SK-N-SH (cell line): ENCODE results near the gene ADD1. TPM values are rescaled to one million over a fixed set of nuclear protein-coding genes. Genes with fewer than 3 reads are reported as not detected.

Experiments
- CTCF ChIA-PET: fragments of 300-600, 350-600 bp; formaldehyde crosslinking; extraction: SDS; loops from one replicate; lab custom pipeline; 2021; lab: Yijun Ruan, JAX
- POLR2A ChIA-PET: fragments of 350-600 bp; sonication (Branson Sonifier 250); formaldehyde crosslinking; extraction: SDS; loops from one replicate; lab custom pipeline; 2020; ENCODE audit warnings: antibody characterized with exemption, inconsistent platforms; lab: Yijun Ruan, JAX
- DNase-seq: peaks from one replicate; pipeline ENCODE4 v3.0.0; 2012
- H2AFZ ChIP-seq: fragments of 200-600 bp; sonication (generic); 2 replicates; pipeline ENCODE4 v1.8.1; 2016; ENCODE audit warnings: antibody characterized with exemption, mild to moderate bottlenecking, low read depth
- H3F3A ChIP-seq: fragments of 200-600 bp; sonication (generic); replicated peaks from 2 replicates; pipeline ENCODE3; 2016; ENCODE audit warnings: antibody characterized with exemption, mild to moderate bottlenecking; ENCODE audit not compliant: insufficient read depth
- H3K27ac ChIP-seq, 2 experiments: fragments of 200-500 bp in 1 of 2; fragments of 200-600 bp in 1 of 2; sonication (Bioruptor generic) in 1 of 2; sonication (generic), shearing (Covaris generic) in 1 of 2; 2 replicates each; pipeline versions ENCODE4 v1.5.1 to v1.6.1; 2014 to 2016; ENCODE audit warnings: low read depth in 2 of 2, inconsistent platforms in 1 of 2, low read length in 1 of 2, mild to moderate bottlenecking in 1 of 2, mixed read lengths in 1 of 2
- H3K27me3 ChIP-seq: fragments of 200-600 bp; sonication (generic), shearing (Covaris generic); 2 replicates; pipeline ENCODE4 v1.6.1; 2016; ENCODE audit warnings: mixed run types; ENCODE audit not compliant: insufficient read depth
- H3K36me3 ChIP-seq, 2 experiments: fragments of 200-500 bp in 1 of 2; fragments of 200-600 bp in 1 of 2; sonication (Bioruptor generic) in 1 of 2; sonication (generic) in 1 of 2; replicated peaks in 1 of 2; 2 replicates each; pipeline versions ENCODE3 to v1.5.1; 2014 to 2016; ENCODE audit warnings: low read length in 1 of 2, mild to moderate bottlenecking in 1 of 2; ENCODE audit not compliant: insufficient read depth in 2 of 2, control insufficient read depth in 1 of 2
- H3K4me1 ChIP-seq, 2 experiments: fragments of 200-500 bp in 1 of 2; fragments of 200-600 bp in 1 of 2; sonication (Bioruptor generic) in 1 of 2; sonication (generic), shearing (Covaris generic) in 1 of 2; 2 replicates each; pipeline versions ENCODE4 v1.5.1 to v1.6.1; 2014 to 2016; ENCODE audit warnings: low read depth in 1 of 2, low read length in 1 of 2, mixed run types in 1 of 2; ENCODE audit not compliant: insufficient read depth in 2 of 2, control insufficient read depth in 1 of 2
- H3K4me2 ChIP-seq: fragments of 200-600 bp; sonication (generic), shearing (Covaris generic); 2 replicates; pipeline ENCODE4 v1.6.1; 2017; ENCODE audit warnings: mixed run types
- H3K4me3 ChIP-seq, 2 experiments: fragments of 200-500 bp in 1 of 2; fragments of 200-600 bp in 1 of 2; sonication (Bioruptor generic) in 1 of 2; sonication (generic), shearing (Covaris generic) in 1 of 2; 2 replicates each; pipeline versions ENCODE4 v1.5.1 to v1.8.1; 2014 to 2016; ENCODE audit warnings: low read depth in 2 of 2, inconsistent platforms in 1 of 2, low read length in 1 of 2, mild to moderate bottlenecking in 1 of 2, mixed read lengths in 1 of 2, moderate library complexity in 1 of 2
- H3K79me2 ChIP-seq: fragments of 200-600 bp; sonication (generic); 2 replicates; pipeline ENCODE4 v1.8.1; 2017; ENCODE audit warnings: mild to moderate bottlenecking; ENCODE audit not compliant: insufficient read depth
- H3K9ac ChIP-seq: fragments of 200-600 bp; sonication (generic); 2 replicates; pipeline ENCODE4 v1.6.1; 2017; ENCODE audit warnings: mixed run types
- H3K9me2 ChIP-seq: fragments of 200-600 bp; sonication (generic); 2 replicates; pipeline ENCODE4 v1.6.1; 2017; ENCODE audit warnings: mixed run types
- H3K9me3 ChIP-seq: fragments of 200-600 bp; sonication (generic); 2 replicates; pipeline ENCODE4 v1.6.1; 2017; ENCODE audit warnings: mixed run types, mild to moderate bottlenecking, moderate library complexity
- H4K20me1 ChIP-seq: fragments of 200-600 bp; sonication (generic); 2 replicates; pipeline ENCODE4 v1.6.1; 2017; ENCODE audit warnings: mild to moderate bottlenecking, mixed run types; ENCODE audit not compliant: insufficient read depth
- CHD2 ChIP-seq: fragments of 150-350 bp; IDR thresholded peaks from 2 replicates; pipeline ENCODE4 v1.6.1; 2018; ENCODE audit warnings: low read length; ENCODE audit not compliant: partially characterized antibody
- ELF1 ChIP-seq: IDR thresholded peaks from 2 replicates; pipeline ENCODE4 v1.4.0; 2012
- EZH2phosphoT487 ChIP-seq: fragments of 200-600 bp; sonication (generic); IDR thresholded peaks from 2 replicates; pipeline ENCODE4 v1.6.1; 2017; ENCODE audit warnings: low read depth, mixed run types, mild to moderate bottlenecking, antibody characterized with exemption, moderate library complexity, borderline replicate concordance
- FOSL2 ChIP-seq: IDR thresholded peaks from 2 replicates; pipeline ENCODE4 v1.4.0; 2012; ENCODE audit warnings: low read depth, mild to moderate bottlenecking, moderate library complexity, borderline replicate concordance
- GATA2 ChIP-seq: sonication (generic); formaldehyde crosslinking; IDR thresholded peaks from 2 replicates; pipeline ENCODE4 v1.5.0; 2020; ENCODE audit warnings: mild to moderate bottlenecking, missing genetic modification reagents
- JUND ChIP-seq: IDR thresholded peaks from 2 replicates; pipeline ENCODE4 v1.4.0; 2012
- MEF2A ChIP-seq: IDR thresholded peaks from 2 replicates; pipeline ENCODE4 v1.4.0; 2012; ENCODE audit warnings: low read depth, borderline replicate concordance
- MXI1 ChIP-seq: IDR thresholded peaks from 2 replicates; pipeline ENCODE4 v1.6.1; 2012; ENCODE audit warnings: mild to moderate bottlenecking, low read depth, low read length, improper control_type of control experiment
- NFIC ChIP-seq: IDR thresholded peaks from 2 replicates; pipeline ENCODE4 v1.4.0; 2012; ENCODE audit warnings: borderline replicate concordance
- SMC3 ChIP-seq: IDR thresholded peaks from 2 replicates; pipeline ENCODE4 v1.6.1; 2012; ENCODE audit warnings: low read depth, low read length, improper control_type of control experiment
- YY1 ChIP-seq: IDR thresholded peaks from 2 replicates; pipeline ENCODE4 v1.4.0; 2012; ENCODE audit warnings: low read depth, mild to moderate bottlenecking
- WGBS: methylation state at CpG from one replicate; pipeline ENCODE4 v1.1.6; 2017; ENCODE audit warnings: low lambda C conversion rate; 5-methylcytosine and 5-hydroxymethylcytosine counted together
- polyA plus RNA-seq, 3 experiments: library from polyadenylated mRNA; depleted of rRNA; stranded (reverse); fragments of >200 nt; gene quantifications; 2 replicates each; pipeline ENCODE4 v1.2.3, GENCODE V29; 2012
- TF ChIP-seq, protein P1 (sequence below): fragments of 200-600 bp; sonication (generic); IDR thresholded peaks from 2 replicates; pipeline ENCODE4 v1.6.1; 2017; ENCODE audit warnings: antibody characterized with exemption, mild to moderate bottlenecking, moderate library complexity
- TF ChIP-seq, protein P2 (sequence below): IDR thresholded peaks from 2 replicates; pipeline ENCODE4 v1.6.1; 2012; ENCODE audit warnings: mild to moderate bottlenecking, low read depth, low read length, moderate library complexity
- TF ChIP-seq, protein P3 (sequence below): IDR thresholded peaks from 2 replicates; pipeline ENCODE4 v1.4.0; 2012; ENCODE audit warnings: low read depth, borderline replicate concordance
- TF ChIP-seq, protein P4 (sequence below): fragments of 150-350 bp; IDR thresholded peaks from 2 replicates; pipeline ENCODE4 v1.6.1; 2017; ENCODE audit warnings: antibody characterized with exemption, low read length, low read depth, borderline replicate concordance
- TF ChIP-seq, protein P5 (sequence below): fragments of 150-350 bp; IDR thresholded peaks from 2 replicates; pipeline ENCODE4 v1.6.1; 2016; ENCODE audit warnings: mild to moderate bottlenecking, low read depth, low read length

ADD1 gene
- polyA plus RNA-seq, 1 of the 3 experiments (the other 2 are of a cell fraction) = 155 TPM

DNA sequence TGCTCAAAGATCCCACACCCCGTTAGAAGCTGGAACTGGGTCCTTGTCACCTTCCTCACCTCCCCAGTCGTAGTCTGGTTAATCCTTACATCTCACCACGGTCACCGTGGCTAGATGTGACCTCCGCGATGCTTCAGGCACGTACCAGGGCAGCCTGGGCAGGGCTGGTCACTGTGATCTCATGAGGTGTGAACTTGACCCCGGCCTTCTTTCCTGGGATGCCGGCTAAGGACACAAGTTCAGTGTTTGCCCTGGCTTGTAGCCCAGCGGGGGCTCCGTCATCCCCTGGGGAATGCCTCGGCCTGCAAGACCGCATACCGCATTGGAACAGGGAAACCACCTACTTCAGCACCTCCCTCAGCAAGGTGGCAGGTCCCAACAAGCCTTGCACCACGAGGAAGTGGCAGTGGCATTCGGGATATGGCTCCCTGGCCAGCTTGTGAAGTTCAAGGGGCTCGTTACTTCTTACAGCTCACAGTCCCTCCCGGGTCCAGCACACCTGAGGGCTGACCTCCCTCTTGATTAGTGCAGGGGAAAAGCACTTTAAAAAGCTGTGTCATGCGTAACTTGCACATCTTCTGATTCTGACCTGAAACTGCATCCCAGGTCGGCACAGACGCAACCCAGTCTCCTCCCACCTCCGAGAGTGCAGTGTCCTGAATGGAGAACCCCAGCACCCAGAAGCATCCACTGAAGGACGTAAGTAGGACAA lies 93.7 kb downstream of the ADD1 start:
- Histone ChIP-seq H3K36me3 (peaks cover 30 to 52% of the 10 kb centered on the region in 2 experiments), H3K27me3 (no peaks in the 10 kb centered on the region), H3K79me2 (peaks cover 48% of the 10 kb centered on the region), H3K4me2 (peak overlapping the region; percentile 99), H3K4me3 (0 out of 4 replicates have a peak overlapping the region, but pooled peaks of 1 of the 2 experiments have one; percentile 9), H3F3A (peaks cover 16% of the 10 kb centered on the region), H4K20me1 (0 out of 2 replicates have a peak, but pooled peaks cover 19% of the 10 kb centered on the region), H3K27ac (peak overlapping the region; percentile 30 to 56; a peak in 3 of 4 replicates)
- no peak for TF ChIP-seq JUND
- no peak for TF ChIP-seq FOSL2
- no peak for TF ChIP-seq CHD2
- TF ChIP-seq, protein P1, sequence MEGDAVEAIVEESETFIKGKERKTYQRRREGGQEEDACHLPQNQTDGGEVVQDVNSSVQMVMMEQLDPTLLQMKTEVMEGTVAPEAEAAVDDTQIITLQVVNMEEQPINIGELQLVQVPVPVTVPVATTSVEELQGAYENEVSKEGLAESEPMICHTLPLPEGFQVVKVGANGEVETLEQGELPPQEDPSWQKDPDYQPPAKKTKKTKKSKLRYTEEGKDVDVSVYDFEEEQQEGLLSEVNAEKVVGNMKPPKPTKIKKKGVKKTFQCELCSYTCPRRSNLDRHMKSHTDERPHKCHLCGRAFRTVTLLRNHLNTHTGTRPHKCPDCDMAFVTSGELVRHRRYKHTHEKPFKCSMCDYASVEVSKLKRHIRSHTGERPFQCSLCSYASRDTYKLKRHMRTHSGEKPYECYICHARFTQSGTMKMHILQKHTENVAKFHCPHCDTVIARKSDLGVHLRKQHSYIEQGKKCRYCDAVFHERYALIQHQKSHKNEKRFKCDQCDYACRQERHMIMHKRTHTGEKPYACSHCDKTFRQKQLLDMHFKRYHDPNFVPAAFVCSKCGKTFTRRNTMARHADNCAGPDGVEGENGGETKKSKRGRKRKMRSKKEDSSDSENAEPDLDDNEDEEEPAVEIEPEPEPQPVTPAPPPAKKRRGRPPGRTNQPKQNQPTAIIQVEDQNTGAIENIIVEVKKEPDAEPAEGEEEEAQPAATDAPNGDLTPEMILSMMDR = no peak
- TF ChIP-seq GATA2 (CRISPR knock-in tag) = no peak
- TF ChIP-seq, protein P2, sequence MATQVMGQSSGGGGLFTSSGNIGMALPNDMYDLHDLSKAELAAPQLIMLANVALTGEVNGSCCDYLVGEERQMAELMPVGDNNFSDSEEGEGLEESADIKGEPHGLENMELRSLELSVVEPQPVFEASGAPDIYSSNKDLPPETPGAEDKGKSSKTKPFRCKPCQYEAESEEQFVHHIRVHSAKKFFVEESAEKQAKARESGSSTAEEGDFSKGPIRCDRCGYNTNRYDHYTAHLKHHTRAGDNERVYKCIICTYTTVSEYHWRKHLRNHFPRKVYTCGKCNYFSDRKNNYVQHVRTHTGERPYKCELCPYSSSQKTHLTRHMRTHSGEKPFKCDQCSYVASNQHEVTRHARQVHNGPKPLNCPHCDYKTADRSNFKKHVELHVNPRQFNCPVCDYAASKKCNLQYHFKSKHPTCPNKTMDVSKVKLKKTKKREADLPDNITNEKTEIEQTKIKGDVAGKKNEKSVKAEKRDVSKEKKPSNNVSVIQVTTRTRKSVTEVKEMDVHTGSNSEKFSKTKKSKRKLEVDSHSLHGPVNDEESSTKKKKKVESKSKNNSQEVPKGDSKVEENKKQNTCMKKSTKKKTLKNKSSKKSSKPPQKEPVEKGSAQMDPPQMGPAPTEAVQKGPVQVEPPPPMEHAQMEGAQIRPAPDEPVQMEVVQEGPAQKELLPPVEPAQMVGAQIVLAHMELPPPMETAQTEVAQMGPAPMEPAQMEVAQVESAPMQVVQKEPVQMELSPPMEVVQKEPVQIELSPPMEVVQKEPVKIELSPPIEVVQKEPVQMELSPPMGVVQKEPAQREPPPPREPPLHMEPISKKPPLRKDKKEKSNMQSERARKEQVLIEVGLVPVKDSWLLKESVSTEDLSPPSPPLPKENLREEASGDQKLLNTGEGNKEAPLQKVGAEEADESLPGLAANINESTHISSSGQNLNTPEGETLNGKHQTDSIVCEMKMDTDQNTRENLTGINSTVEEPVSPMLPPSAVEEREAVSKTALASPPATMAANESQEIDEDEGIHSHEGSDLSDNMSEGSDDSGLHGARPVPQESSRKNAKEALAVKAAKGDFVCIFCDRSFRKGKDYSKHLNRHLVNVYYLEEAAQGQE = no peak
- TF ChIP-seq ELF1 = no peak
- TF ChIP-seq EZH2phosphoT487 = no peak
- TF ChIP-seq MXI1 = no peak
- TF ChIP-seq, protein P3, sequence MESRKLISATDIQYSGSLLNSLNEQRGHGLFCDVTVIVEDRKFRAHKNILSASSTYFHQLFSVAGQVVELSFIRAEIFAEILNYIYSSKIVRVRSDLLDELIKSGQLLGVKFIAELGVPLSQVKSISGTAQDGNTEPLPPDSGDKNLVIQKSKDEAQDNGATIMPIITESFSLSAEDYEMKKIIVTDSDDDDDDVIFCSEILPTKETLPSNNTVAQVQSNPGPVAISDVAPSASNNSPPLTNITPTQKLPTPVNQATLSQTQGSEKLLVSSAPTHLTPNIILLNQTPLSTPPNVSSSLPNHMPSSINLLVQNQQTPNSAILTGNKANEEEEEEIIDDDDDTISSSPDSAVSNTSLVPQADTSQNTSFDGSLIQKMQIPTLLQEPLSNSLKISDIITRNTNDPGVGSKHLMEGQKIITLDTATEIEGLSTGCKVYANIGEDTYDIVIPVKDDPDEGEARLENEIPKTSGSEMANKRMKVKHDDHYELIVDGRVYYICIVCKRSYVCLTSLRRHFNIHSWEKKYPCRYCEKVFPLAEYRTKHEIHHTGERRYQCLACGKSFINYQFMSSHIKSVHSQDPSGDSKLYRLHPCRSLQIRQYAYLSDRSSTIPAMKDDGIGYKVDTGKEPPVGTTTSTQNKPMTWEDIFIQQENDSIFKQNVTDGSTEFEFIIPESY = no peak
- TF ChIP-seq SMC3 = no peak
- no peak for TF ChIP-seq YY1
- no peak for TF ChIP-seq MEF2A
- TF ChIP-seq, protein P4, sequence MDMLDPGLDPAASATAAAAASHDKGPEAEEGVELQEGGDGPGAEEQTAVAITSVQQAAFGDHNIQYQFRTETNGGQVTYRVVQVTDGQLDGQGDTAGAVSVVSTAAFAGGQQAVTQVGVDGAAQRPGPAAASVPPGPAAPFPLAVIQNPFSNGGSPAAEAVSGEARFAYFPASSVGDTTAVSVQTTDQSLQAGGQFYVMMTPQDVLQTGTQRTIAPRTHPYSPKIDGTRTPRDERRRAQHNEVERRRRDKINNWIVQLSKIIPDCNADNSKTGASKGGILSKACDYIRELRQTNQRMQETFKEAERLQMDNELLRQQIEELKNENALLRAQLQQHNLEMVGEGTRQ = no peak
- TF ChIP-seq, protein P5, sequence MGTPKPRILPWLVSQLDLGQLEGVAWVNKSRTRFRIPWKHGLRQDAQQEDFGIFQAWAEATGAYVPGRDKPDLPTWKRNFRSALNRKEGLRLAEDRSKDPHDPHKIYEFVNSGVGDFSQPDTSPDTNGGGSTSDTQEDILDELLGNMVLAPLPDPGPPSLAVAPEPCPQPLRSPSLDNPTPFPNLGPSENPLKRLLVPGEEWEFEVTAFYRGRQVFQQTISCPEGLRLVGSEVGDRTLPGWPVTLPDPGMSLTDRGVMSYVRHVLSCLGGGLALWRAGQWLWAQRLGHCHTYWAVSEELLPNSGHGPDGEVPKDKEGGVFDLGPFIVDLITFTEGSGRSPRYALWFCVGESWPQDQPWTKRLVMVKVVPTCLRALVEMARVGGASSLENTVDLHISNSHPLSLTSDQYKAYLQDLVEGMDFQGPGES = no peak
- no peak for TF ChIP-seq NFIC
- TF ChIP-seq, all 33 proteins: peak for 0
- Histone ChIP-seq H3K9me2 (no peaks in the 10 kb centered on the region), H3K4me1 (peaks cover 20 to 41% of the 10 kb centered on the region in 2 experiments), H2AFZ (no peak overlapping the region), H3K9me3 (no peaks in the 10 kb centered on the region), H3K9ac (no peak overlapping the region)
- WGBS = 92% methylated on average over 12 of the region's 23 CpGs
- POLR2A ChIA-PET = interaction anchor here (0.7 to 1.4 kb wide), 3 partner anchors 9 to 207 kb away, joined by 3 to 4 read pairs (median 3); no protein-coding TSS in a partner anchor
- CTCF ChIA-PET = no interaction called here
- no peak for DNase-seq
